Transverse colon (tissue), 4 donors: Measurements from ENCODE around the gene DLEU7. TPM values are rescaled to one million over a fixed set of nuclear protein-coding genes. Genes with fewer than 3 reads are reported as not detected.

Experiments used
- DNase-seq: peaks from one replicate; pipeline ENCODE4 v3.0.0-alpha.2; 2019
- H3K27ac ChIP-seq, 4 donors: fragments of 200-600 bp; sonication (generic); 2 replicates each; pipeline ENCODE4 v1.5.1; 2016 to 2018; ENCODE audit warnings: inconsistent platforms in 4 of 4
- H3K27me3 ChIP-seq: fragments of 200-600 bp; sonication (generic); 2 replicates; pipeline ENCODE4 v1.5.1; 2017; ENCODE audit warnings: inconsistent platforms
- H3K36me3 ChIP-seq, 4 donors: fragments of 200-600 bp; sonication (generic); 2 replicates each; pipeline ENCODE4 v1.5.1; 2017 to 2019; ENCODE audit warnings: inconsistent platforms in 4 of 4
- H3K4me1 ChIP-seq, 4 donors: fragments of 200-600 bp; sonication (generic); 2 replicates each; pipeline ENCODE4 v1.5.1; 2017 to 2020; ENCODE audit warnings: inconsistent platforms in 4 of 4
- H3K4me3 ChIP-seq, 4 donors: fragments of 200-600 bp; sonication (generic); 1 replicate in 1 of 4; 2 replicates in 3 of 4; pipeline versions ENCODE4 v1.5.1 to v1.6.1; 2017 to 2019; ENCODE audit warnings: inconsistent platforms in 4 of 4
- H3K9me3 ChIP-seq, 2 donors: fragments of 200-600 bp; sonication (generic); 2 replicates each; pipeline ENCODE4 v1.5.1; 2017 to 2019; ENCODE audit warnings: inconsistent platforms in 2 of 2
- EP300 ChIP-seq: sonication (generic); formaldehyde crosslinking; IDR thresholded peaks from one replicate; pipeline ENCODE4 v1.6.1; 2017; ENCODE audit warnings: antibody characterized with exemption, low read depth
- POLR2A ChIP-seq: fragments of 450-650 bp; IDR thresholded peaks from one replicate; pipeline ENCODE4 v1.6.1; 2016; ENCODE audit warnings: antibody characterized with exemption, mild to moderate bottlenecking, moderate library complexity
- POLR2AphosphoS5 ChIP-seq, 3 donors: sonication (generic); formaldehyde crosslinking; IDR thresholded peaks; one replicate each; pipeline ENCODE4 v1.6.1; 2016; ENCODE audit warnings: antibody characterized with exemption in 3 of 3
- WGBS, 2 donors: methylation state at CpG; one replicate each; pipeline ENCODE4 v1.1.5; 2018; ENCODE audit warnings: low coverage in 1 of 2; 5-methylcytosine and 5-hydroxymethylcytosine counted together
- in situ Hi-C, 4 donors: fragments of 200-750 bp; cut with MboI; loops; one replicate each; pipeline versions ENCODE4 v1.15.0 to v1.15.1; 2017; ENCODE audit warnings: low sequenced_read_pairs in 3 of 4, low pct_ligation_motif_present in 1 of 4, low pct_unique_long_range_greater_than_20kb in 1 of 4
- intact Hi-C: fragments of 100-400 bp; cut with DNase I; formaldehyde crosslinking; loops from one replicate; pipeline ENCODE4 v1.15.1; 2023; ENCODE audit warnings: low total_unique reads
- total RNA-seq, 4 donors: library from RNA; depleted of rRNA; stranded (reverse); fragments of >200 nt; gene quantifications; one replicate each; pipeline ENCODE4 v1.1.0, GENCODE V29; 2016
- TF ChIP-seq, protein P1 (sequence below), 5 experiments: fragments of 200-600 bp in 3 of 5; fragments of 450-650 bp in 2 of 5; sonication (generic) in 3 of 5; IDR thresholded peaks; 1 replicate in 2 of 5; 2 replicates in 3 of 5; pipeline ENCODE4 v1.5.1; 2016 to 2017; ENCODE audit warnings: antibody characterized with exemption in 5 of 5, inconsistent platforms in 3 of 5, mild to moderate bottlenecking in 2 of 5, moderate library complexity in 1 of 5

DLEU7 gene
- total RNA-seq, 4 donors from 2014 or later, result 0.16 TPM; not detected in 3

DNA sequence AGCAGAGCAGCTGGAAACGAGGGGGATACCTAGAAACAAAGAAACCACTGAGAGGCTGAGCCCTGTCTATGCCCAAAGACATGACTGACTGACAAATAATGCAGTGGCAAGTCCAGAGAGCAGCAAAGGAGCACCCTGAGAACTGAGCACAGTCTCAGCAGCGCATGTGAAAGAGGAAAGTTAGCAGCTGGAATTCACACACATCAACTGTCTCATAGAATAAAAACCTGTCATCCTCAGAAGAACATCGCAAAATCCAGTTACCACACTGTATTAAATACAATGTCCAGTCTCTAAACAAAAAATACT lies 24.1 kb upstream of the DLEU7 start:
- in situ Hi-C loops, result no loop called here
- 59 to 72% methylated on average over 3 of the region's 3 CpGs for WGBS, 2 donors
- Histone ChIP-seq H3K4me3 (no peak overlapping the region), H3K9me3 (peaks cover 2% of the 10 kb centered on the region in 2 donors), H3K27me3 (no peaks in the 10 kb centered on the region), H3K4me1 (no peaks in the 10 kb centered on the region), H3K27ac (no peak overlapping the region), H3K36me3 (no peaks in the 10 kb centered on the region)
- DNase-seq, result no peak
- intact Hi-C loops, result no loop called here
- TF ChIP-seq POLR2A (no peak), POLR2AphosphoS5 (IDR thresholded peaks at IDR 0.05) (no peak)

DNA sequence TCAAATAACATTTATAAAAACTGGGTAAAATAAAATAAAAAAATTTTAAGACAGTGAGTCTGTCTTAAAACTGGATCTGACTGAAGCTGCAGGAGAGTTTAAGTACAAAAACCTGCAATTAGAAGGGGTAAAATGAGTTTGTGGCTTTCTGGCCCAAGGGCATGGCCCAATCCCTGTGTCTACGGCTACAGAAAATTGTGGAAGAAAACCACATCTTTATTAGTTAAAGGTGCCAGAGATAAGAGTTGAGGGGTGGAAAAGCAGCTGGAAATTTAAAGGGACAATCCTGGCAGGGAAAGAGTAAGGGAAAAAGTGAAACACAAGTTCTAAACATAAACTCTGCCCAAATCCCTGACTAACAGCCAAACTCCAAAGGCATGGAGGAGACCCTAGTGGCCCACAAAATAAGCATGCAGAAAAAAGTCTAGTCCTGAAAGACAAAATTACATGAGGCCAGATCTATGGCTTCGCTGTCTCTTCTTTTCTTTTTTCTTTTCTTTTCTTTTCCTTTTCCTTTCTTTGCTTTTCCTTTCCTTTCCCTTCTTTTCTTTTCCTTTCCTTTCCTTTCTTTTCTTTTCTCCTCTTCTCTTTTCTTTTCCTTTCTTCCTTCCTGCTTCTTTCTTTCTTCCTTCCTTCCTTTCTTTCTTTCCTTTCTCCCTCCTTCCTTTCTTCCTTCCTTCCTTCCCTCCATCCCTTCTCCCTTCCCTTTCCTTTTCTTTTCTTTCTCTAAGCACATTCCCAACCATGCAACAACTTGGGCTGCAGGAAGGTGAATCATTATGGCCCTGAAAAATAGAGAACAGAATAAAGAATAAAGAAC lies 23.5 kb upstream of the DLEU7 start:
- 71 to 75% methylated on average over 2 of the region's 2 CpGs for WGBS, 2 donors
- Histone ChIP-seq H3K4me3 (no peak overlapping the region), H3K4me1 (no peaks in the 10 kb centered on the region), H3K27ac (no peak overlapping the region), H3K36me3 (no peaks in the 10 kb centered on the region), H3K27me3 (no peaks in the 10 kb centered on the region), H3K9me3 (peaks cover 4 to 5% of the 10 kb centered on the region in 2 donors)
- no peak for DNase-seq
- in situ Hi-C loops, result no loop called here
- TF ChIP-seq POLR2A (no peak), EP300 (no peak), POLR2AphosphoS5 (IDR thresholded peaks at IDR 0.05) (no peak)
- TF ChIP-seq, protein P1, sequence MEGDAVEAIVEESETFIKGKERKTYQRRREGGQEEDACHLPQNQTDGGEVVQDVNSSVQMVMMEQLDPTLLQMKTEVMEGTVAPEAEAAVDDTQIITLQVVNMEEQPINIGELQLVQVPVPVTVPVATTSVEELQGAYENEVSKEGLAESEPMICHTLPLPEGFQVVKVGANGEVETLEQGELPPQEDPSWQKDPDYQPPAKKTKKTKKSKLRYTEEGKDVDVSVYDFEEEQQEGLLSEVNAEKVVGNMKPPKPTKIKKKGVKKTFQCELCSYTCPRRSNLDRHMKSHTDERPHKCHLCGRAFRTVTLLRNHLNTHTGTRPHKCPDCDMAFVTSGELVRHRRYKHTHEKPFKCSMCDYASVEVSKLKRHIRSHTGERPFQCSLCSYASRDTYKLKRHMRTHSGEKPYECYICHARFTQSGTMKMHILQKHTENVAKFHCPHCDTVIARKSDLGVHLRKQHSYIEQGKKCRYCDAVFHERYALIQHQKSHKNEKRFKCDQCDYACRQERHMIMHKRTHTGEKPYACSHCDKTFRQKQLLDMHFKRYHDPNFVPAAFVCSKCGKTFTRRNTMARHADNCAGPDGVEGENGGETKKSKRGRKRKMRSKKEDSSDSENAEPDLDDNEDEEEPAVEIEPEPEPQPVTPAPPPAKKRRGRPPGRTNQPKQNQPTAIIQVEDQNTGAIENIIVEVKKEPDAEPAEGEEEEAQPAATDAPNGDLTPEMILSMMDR (IDR thresholded peaks at IDR 0.05), result no peak
- intact Hi-C loops, result no loop called here

DNA sequence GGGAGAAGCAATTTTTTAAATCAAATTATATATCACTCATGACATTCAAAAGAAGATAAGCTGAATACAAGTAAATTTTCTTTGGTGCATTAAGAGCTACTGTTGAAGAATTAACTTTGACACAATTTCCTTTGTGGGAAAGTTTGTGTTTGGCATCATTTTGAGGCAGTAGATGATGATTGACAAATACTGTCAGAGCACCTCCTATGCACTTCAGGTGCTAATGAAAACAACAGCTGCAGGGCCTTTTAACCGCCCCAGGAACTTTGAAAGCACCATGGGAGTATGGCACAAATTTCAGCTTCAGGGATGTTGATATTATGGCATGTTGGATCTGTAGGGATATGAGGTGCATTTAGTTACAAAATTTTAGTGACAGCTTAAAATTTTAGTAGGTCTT lies 21.0 kb upstream of the DLEU7 start:
- H3K27me3 ChIP-seq, result no peaks in the 10 kb centered on the region
- H3K9me3 ChIP-seq, result peaks cover 5 to 9% of the 10 kb centered on the region in 2 donors
- no peaks in the 10 kb centered on the region for H3K36me3 ChIP-seq
- H3K27ac ChIP-seq, result no peak overlapping the region
- in situ Hi-C loops (no loop called here), intact Hi-C loops (no loop called here)
- no peak for DNase-seq
- no peak for TF ChIP-seq POLR2A
- no peak for TF ChIP-seq POLR2AphosphoS5 (IDR thresholded peaks at IDR 0.05)
- TF ChIP-seq EP300, result no peak
- TF ChIP-seq, protein P1 (IDR thresholded peaks at IDR 0.05), result no peak
- H3K4me1 ChIP-seq, result no peaks in the 10 kb centered on the region
- H3K4me3 ChIP-seq, result no peak overlapping the region
- 83 to 100% methylated on average over 1 of the region's 1 CpG for WGBS, 2 donors

DNA sequence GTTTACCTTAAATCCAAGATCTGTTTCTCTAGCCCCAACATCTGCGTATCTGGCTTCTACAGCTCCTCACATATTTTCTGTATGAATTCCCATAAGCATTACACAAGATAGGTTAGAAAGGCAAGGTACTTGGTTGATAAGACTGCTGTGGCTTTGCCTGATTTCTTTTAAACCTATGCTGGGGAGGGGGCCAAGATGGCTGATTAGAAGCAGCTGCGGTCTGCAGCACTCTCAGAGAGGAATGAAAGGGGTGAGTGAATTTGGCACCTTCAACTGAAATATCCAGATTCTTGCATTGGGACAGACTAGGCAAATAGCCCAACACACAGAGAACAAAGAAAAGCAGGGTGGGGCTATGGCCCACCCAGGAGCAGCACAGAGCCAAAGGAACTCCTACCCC lies 12.2 kb upstream of the DLEU7 start:
- TF ChIP-seq EP300 (no peak), POLR2AphosphoS5 (IDR thresholded peaks at IDR 0.05) (no peak), POLR2A (no peak)
- TF ChIP-seq, protein P1 (IDR thresholded peaks at IDR 0.05), result no peak
- WGBS, 2 donors, result 94 to 100% methylated on average over 2 of the region's 2 CpGs
- in situ Hi-C loops, result no loop called here

More for the DNA sequence above, 12.2 kb upstream of the DLEU7 start:
- intact Hi-C loops, result no loop called here
- Histone ChIP-seq H3K27ac (no peak overlapping the region), H3K27me3 (no peaks in the 10 kb centered on the region), H3K4me1 (no peaks in the 10 kb centered on the region), H3K4me3 (no peak overlapping the region), H3K9me3 (peaks cover 5 to 14% of the 10 kb centered on the region in 2 donors), H3K36me3 (no peaks in the 10 kb centered on the region)
- DNase-seq, result no peak
